Measurements from ENCODE around the gene WDFY4.

The WDFY4 gene

DNA sequence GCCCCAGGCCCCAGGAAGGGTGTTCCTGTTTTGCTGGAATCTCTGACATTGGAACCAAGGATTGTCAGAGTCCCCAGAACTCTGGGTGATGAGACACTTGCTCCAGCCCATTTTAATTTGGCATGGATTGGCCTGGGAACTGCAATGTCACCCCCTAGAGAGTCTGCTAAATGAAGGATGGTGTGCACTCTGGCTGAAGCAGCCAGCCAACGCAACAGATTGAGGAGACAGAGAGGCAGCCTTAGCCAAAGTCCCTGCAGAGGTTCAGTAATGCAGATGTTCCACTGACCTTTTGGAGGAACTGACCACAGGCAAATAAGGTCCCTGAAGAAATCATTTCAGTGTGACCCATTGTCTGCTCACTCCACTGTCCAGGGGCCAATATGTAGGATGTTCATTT lies 241.6 kb downstream of the WDFY4 start:
- Histone ChIP-seq H4K8ac (ENCODE audit: low read depth, low read length) (no peak overlapping the region), H4K91ac (ENCODE audit: low read depth, low read length, poor library complexity) (no peak overlapping the region), H2AFZ (ENCODE audit: low read length) (no peak overlapping the region), H3K4ac (ENCODE audit: low read length) (no peak overlapping the region), H3K9me3 (replicated peaks in 1 of 2; ENCODE audit: control insufficient read depth in 2 of 2, insufficient read depth in 1 of 2, low read depth in 1 of 2, low read length in 2 of 2) (no peaks in the 10 kb centered on the region), H3K27me3 (ENCODE audit: control insufficient read depth in 3 of 3, insufficient read depth in 3 of 3, low read depth in 1 of 3, low read length in 3 of 3) (no peaks in the 10 kb centered on the region), H2AK5ac (ENCODE audit: low read depth, low read length) (no peak overlapping the region), H2BK5ac (ENCODE audit: low read length) (no peak overlapping the region), H3K4me2 (ENCODE audit: insufficient read depth, low read length, poor library complexity, severe bottlenecking) (no peak overlapping the region), H3K79me1 (ENCODE audit: low read depth, low read length) (no peaks in the 10 kb centered on the region), H2BK12ac (ENCODE audit: low read length) (no peak overlapping the region), H3K14ac (ENCODE audit: low read length) (no peak overlapping the region), H3K4me3 (ENCODE audit: low read length in 2 of 2) (no peak overlapping the region), H3K27ac (replicated peaks; ENCODE audit: low read length) (no peak overlapping the region), H2BK15ac (ENCODE audit: low read length) (no peak overlapping the region), H2BK120ac (ENCODE audit: low read depth, low read length) (no peak overlapping the region), H3K36me3 (replicated peaks in 1 of 2; ENCODE audit: control insufficient read depth in 2 of 2, insufficient read depth in 2 of 2, low read length in 2 of 2) (no peaks in the 10 kb centered on the region), H3K23ac (ENCODE audit: low read depth, low read length, poor library complexity) (no peak overlapping the region), H3K9ac (ENCODE audit: low read depth, low read length, poor library complexity) (no peak overlapping the region), H3K18ac (ENCODE audit: low read length) (no peak overlapping the region), H3K4me1 (ENCODE audit: control insufficient read depth in 2 of 2, insufficient read depth in 1 of 2, low read depth in 1 of 2, low read length in 2 of 2) (peaks cover 2 to 10% of the 10 kb centered on the region in 2 donors)
- no peak for DNase-seq (ENCODE audit: low spot score)
- WGBS, 2 donors (ENCODE audit: extremely low coverage in 2 of 2, insufficient read length in 2 of 2, insufficient replicate concordance in 1 of 2): no CpG with 5 or more reads among the region's 1 CpG

DNA sequence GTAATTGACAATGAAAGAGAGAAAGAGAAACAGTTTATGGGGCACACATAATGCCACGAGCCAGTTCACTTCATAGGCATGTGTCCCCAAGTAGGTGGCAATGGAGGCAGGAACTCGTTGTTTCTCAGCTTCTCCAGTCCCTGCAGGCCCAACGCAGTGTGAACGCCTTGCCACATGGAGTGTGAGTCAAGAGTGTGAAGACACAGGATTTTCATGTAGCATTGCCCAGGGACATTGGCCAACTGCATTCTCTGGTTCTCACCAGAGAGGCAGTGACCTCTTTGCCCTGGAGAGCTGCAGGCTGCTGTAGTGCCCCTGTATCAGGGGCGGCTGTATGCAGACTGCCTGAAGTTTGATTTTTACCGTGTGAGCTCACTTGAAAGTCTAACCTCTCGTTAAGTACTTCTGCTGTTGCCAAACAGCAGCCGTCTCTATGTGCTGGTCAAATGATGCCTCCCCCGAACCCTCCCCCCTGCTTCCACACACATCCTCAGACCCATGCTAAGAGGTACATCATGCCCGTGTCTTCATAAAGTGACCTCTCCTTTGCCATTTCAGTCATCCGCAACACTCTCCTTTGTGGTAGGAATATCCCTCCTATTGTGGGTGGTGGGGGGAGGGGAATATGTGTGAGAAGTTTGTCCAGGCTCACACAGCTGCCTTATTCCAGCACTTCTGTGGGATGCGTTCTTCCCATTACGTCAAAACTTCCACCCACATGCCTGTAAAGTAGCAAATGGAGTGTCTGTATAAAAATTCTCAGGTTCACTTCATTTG lies 242.3 kb downstream of the WDFY4 start:
- H3K4me2 ChIP-seq (ENCODE audit: insufficient read depth, low read length, poor library complexity, severe bottlenecking): no peak overlapping the region
- H3K4me1 ChIP-seq (ENCODE audit: control insufficient read depth in 2 of 2, insufficient read depth in 1 of 2, low read depth in 1 of 2, low read length in 2 of 2): peaks cover 2 to 12% of the 10 kb centered on the region in 2 donors
- H2BK5ac ChIP-seq (ENCODE audit: low read length): no peak overlapping the region
- H3K4ac ChIP-seq (ENCODE audit: low read length): no peak overlapping the region
- H4K8ac ChIP-seq (ENCODE audit: low read depth, low read length): no peak overlapping the region
- no peak overlapping the region for H3K9ac ChIP-seq (ENCODE audit: low read depth, low read length, poor library complexity)
- H2BK15ac ChIP-seq (ENCODE audit: low read length): no peak overlapping the region
- no peak overlapping the region for H3K4me3 ChIP-seq (ENCODE audit: low read length in 2 of 2)
- H3K27ac ChIP-seq (replicated peaks; ENCODE audit: low read length): no peak overlapping the region
- no peaks in the 10 kb centered on the region for H3K9me3 ChIP-seq (replicated peaks in 1 of 2; ENCODE audit: control insufficient read depth in 2 of 2, insufficient read depth in 1 of 2, low read depth in 1 of 2, low read length in 2 of 2)
- no peak overlapping the region for H3K14ac ChIP-seq (ENCODE audit: low read length)
- H2BK12ac ChIP-seq (ENCODE audit: low read length): no peak overlapping the region
- H3K18ac ChIP-seq (ENCODE audit: low read length): peak overlapping the region; percentile 11
- no peak overlapping the region for H3K23ac ChIP-seq (ENCODE audit: low read depth, low read length, poor library complexity)
- H4K91ac ChIP-seq (ENCODE audit: low read depth, low read length, poor library complexity): no peak overlapping the region
- no peaks in the 10 kb centered on the region for H3K79me1 ChIP-seq (ENCODE audit: low read depth, low read length)
- H3K36me3 ChIP-seq (replicated peaks in 1 of 2; ENCODE audit: control insufficient read depth in 2 of 2, insufficient read depth in 2 of 2, low read length in 2 of 2): no peaks in the 10 kb centered on the region
- WGBS, 2 donors (ENCODE audit: extremely low coverage in 2 of 2, insufficient read length in 2 of 2, insufficient replicate concordance in 1 of 2): no CpG with 5 or more reads among the region's 13 CpGs
- H2BK120ac ChIP-seq (ENCODE audit: low read depth, low read length): no peak overlapping the region
- DNase-seq (ENCODE audit: low spot score): no peak
- H2AK5ac ChIP-seq (ENCODE audit: low read depth, low read length): no peak overlapping the region
- H3K27me3 ChIP-seq (ENCODE audit: control insufficient read depth in 3 of 3, insufficient read depth in 3 of 3, low read depth in 1 of 3, low read length in 3 of 3): no peaks in the 10 kb centered on the region
- no peak overlapping the region for H2AFZ ChIP-seq (ENCODE audit: low read length)

DNA sequence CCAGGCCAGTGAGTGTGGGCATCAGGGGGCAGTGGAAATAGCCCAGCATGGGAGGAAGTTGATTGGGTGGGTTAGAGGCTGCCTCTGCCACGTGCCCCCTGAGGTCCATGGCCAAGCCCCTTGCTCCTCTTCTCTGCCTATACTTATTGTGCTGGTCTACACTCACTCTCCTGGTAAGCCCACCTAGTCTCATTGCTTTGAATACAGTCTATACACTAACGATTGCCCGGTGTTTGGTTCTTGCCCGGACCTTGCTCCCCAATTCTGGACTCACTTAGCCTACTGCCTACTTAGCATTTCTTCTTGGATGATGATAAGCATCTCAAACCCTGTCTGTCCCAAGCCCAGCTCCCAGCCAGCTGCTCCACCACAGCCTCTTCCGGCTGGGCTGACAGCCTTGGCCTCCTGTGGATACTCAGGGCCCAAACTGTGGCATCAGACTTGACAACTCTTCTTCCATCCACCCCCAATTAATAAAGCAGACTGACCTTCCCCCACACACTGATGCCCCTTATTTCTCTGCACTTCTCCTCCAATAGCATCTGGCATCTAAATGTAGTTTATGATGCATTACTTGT lies 244.8 kb downstream of the WDFY4 start:
- Histone ChIP-seq H3K18ac (ENCODE audit: low read length) (no peak overlapping the region), H4K91ac (ENCODE audit: low read depth, low read length, poor library complexity) (no peak overlapping the region), H2AK5ac (ENCODE audit: low read depth, low read length) (no peak overlapping the region), H2AFZ (ENCODE audit: low read length) (no peak overlapping the region), H3K79me1 (ENCODE audit: low read depth, low read length) (no peaks in the 10 kb centered on the region), H2BK15ac (ENCODE audit: low read length) (no peak overlapping the region), H2BK12ac (ENCODE audit: low read length) (no peak overlapping the region), H3K27me3 (ENCODE audit: control insufficient read depth in 3 of 3, insufficient read depth in 3 of 3, low read depth in 1 of 3, low read length in 3 of 3) (peaks cover 0 to 5% (median 0%) of the 10 kb centered on the region in 3 experiments), H2BK5ac (ENCODE audit: low read length) (no peak overlapping the region), H3K9ac (ENCODE audit: low read depth, low read length, poor library complexity) (no peak overlapping the region), H3K4me2 (ENCODE audit: insufficient read depth, low read length, poor library complexity, severe bottlenecking) (no peak overlapping the region), H3K27ac (replicated peaks; ENCODE audit: low read length) (no peak overlapping the region), H3K4me3 (ENCODE audit: low read length in 2 of 2) (no peak overlapping the region), H3K23ac (ENCODE audit: low read depth, low read length, poor library complexity) (no peak overlapping the region), H3K14ac (ENCODE audit: low read length) (no peak overlapping the region), H3K36me3 (replicated peaks in 1 of 2; ENCODE audit: control insufficient read depth in 2 of 2, insufficient read depth in 2 of 2, low read length in 2 of 2) (no peaks in the 10 kb centered on the region), H4K8ac (ENCODE audit: low read depth, low read length) (no peak overlapping the region), H3K9me3 (replicated peaks in 1 of 2; ENCODE audit: control insufficient read depth in 2 of 2, insufficient read depth in 1 of 2, low read depth in 1 of 2, low read length in 2 of 2) (no peaks in the 10 kb centered on the region), H3K4ac (ENCODE audit: low read length) (no peak overlapping the region), H3K4me1 (ENCODE audit: control insufficient read depth in 2 of 2, insufficient read depth in 1 of 2, low read depth in 1 of 2, low read length in 2 of 2) (peaks cover 2 to 14% of the 10 kb centered on the region in 2 donors), H2BK120ac (ENCODE audit: low read depth, low read length) (no peak overlapping the region)
- WGBS, 2 donors (ENCODE audit: extremely low coverage in 2 of 2, insufficient read length in 2 of 2, insufficient replicate concordance in 1 of 2): no CpG with 5 or more reads among the region's 5 CpGs
- DNase-seq (ENCODE audit: low spot score): no peak

DNA sequence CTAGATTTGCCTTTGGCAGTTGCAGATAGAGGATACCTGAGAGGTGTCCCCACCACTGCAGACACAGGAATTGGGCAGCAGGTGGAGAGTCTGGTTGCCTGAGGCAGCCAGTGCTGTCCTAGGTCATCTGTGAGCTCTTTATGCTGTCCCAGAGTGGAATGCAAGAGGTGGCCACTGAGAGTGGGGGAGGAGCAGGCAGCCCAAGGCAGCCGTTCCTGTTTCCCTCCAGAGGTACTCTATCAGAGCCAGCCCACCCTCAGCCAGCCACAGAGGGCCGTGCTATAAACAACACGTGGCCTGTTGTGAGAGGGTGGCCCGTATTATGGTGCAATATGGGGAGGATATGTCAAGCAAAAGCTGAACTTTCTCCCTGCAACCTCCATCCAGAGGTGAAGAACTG lies 246.5 kb downstream of the WDFY4 start:
- Histone ChIP-seq H3K36me3 (replicated peaks in 1 of 2; ENCODE audit: control insufficient read depth in 2 of 2, insufficient read depth in 2 of 2, low read length in 2 of 2) (no peaks in the 10 kb centered on the region), H4K91ac (ENCODE audit: low read depth, low read length, poor library complexity) (no peak overlapping the region), H3K27ac (replicated peaks; ENCODE audit: low read length) (no peak overlapping the region), H3K18ac (ENCODE audit: low read length) (no peak overlapping the region), H3K4me2 (ENCODE audit: insufficient read depth, low read length, poor library complexity, severe bottlenecking) (no peak overlapping the region), H2BK120ac (ENCODE audit: low read depth, low read length) (no peak overlapping the region), H3K9me3 (replicated peaks in 1 of 2; ENCODE audit: control insufficient read depth in 2 of 2, insufficient read depth in 1 of 2, low read depth in 1 of 2, low read length in 2 of 2) (no peaks in the 10 kb centered on the region), H2BK15ac (ENCODE audit: low read length) (no peak overlapping the region), H3K14ac (ENCODE audit: low read length) (no peak overlapping the region), H4K8ac (ENCODE audit: low read depth, low read length) (no peak overlapping the region), H3K4ac (ENCODE audit: low read length) (no peak overlapping the region), H3K27me3 (ENCODE audit: control insufficient read depth in 3 of 3, insufficient read depth in 3 of 3, low read depth in 1 of 3, low read length in 3 of 3) (peaks cover 0 to 5% (median 0%) of the 10 kb centered on the region in 3 experiments), H3K79me1 (ENCODE audit: low read depth, low read length) (no peaks in the 10 kb centered on the region), H2BK12ac (ENCODE audit: low read length) (no peak overlapping the region), H2BK5ac (ENCODE audit: low read length) (no peak overlapping the region), H3K4me1 (ENCODE audit: control insufficient read depth in 2 of 2, insufficient read depth in 1 of 2, low read depth in 1 of 2, low read length in 2 of 2) (peaks cover 6 to 17% of the 10 kb centered on the region in 2 donors), H3K23ac (ENCODE audit: low read depth, low read length, poor library complexity) (no peak overlapping the region), H2AK5ac (ENCODE audit: low read depth, low read length) (no peak overlapping the region), H3K4me3 (ENCODE audit: low read length in 2 of 2) (no peak overlapping the region), H2AFZ (ENCODE audit: low read length) (no peak overlapping the region), H3K9ac (ENCODE audit: low read depth, low read length, poor library complexity) (no peak overlapping the region)
- no peak for DNase-seq (ENCODE audit: low spot score)
- WGBS, 2 donors (ENCODE audit: extremely low coverage in 2 of 2, insufficient read length in 2 of 2, insufficient replicate concordance in 1 of 2): no CpG with 5 or more reads among the region's 4 CpGs
